Tibial artery (tissue), 4 donors: ENCODE data around the gene HOMER1.

Experiments used
- DNase-seq, 2 donors: peaks; one replicate each; pipeline ENCODE4 v3.0.0-alpha.2; 2019
- H3K27ac ChIP-seq, 2 donors: fragments of 200-600 bp; sonication (generic) in 1 of 2; 1 replicate in 1 of 2; 2 replicates in 1 of 2; pipeline ENCODE4 v1.5.1; 2018 to 2019; ENCODE audit warnings: mild to moderate bottlenecking in 1 of 2
- H3K27me3 ChIP-seq, 2 donors: fragments of 200-600 bp; sonication (generic) in 1 of 2; one replicate each; pipeline versions ENCODE4 v1.5.1 to v1.6.0; 2016 to 2019
- H3K36me3 ChIP-seq, 3 donors: fragments of 200-600 bp; sonication (generic) in 2 of 3; one replicate each; pipeline ENCODE4 v1.5.1; 2016 to 2019; ENCODE audit warnings: mild to moderate bottlenecking in 2 of 3
- H3K4me1 ChIP-seq, 4 donors: fragments of 200-600 bp; sonication (generic) in 2 of 4; 1 replicate in 3 of 4; 2 replicates in 1 of 4; pipeline ENCODE4 v1.5.1; 2016 to 2019
- H3K4me3 ChIP-seq, 2 donors: fragments of 200-600 bp; sonication (generic) in 1 of 2; 1 replicate in 1 of 2; 2 replicates in 1 of 2; pipeline ENCODE4 v1.5.1; 2018 to 2019; ENCODE audit warnings: mild to moderate bottlenecking in 2 of 2
- H3K9me3 ChIP-seq, 3 donors: fragments of 200-600 bp; sonication (generic) in 1 of 3; one replicate each; pipeline ENCODE4 v1.5.1; 2016 to 2019
- intact Hi-C: fragments of 100-400 bp; cut with DNase I; formaldehyde crosslinking; loops from one replicate; pipeline ENCODE4 v1.15.0; 2023; ENCODE audit warnings: low total_unique reads
- TF ChIP-seq, protein P1 (sequence below), 2 experiments: fragments of 200-600 bp in 1 of 2; fragments of 450-650 bp in 1 of 2; IDR thresholded peaks; one replicate each; pipeline ENCODE4 v1.5.1; 2017 to 2019; ENCODE audit warnings: antibody characterized with exemption in 2 of 2, mild to moderate bottlenecking in 1 of 2, moderate library complexity in 1 of 2

HOMER1 gene

GRCh38 chr5:79490323-79490936 is 23.5 kb downstream of the HOMER1 start:
- no peaks in the 10 kb centered on the region for H3K27me3 ChIP-seq

GRCh38 chr5:79489773-79490172 is 24.2 kb downstream of the HOMER1 start:
- no peaks in the 10 kb centered on the region for H3K36me3 ChIP-seq
- no peak overlapping the region for H3K4me3 ChIP-seq
- DNase-seq = no peak
- intact Hi-C loops = no loop called here
- no peaks in the 10 kb centered on the region for H3K4me1 ChIP-seq
- TF ChIP-seq, protein P1, sequence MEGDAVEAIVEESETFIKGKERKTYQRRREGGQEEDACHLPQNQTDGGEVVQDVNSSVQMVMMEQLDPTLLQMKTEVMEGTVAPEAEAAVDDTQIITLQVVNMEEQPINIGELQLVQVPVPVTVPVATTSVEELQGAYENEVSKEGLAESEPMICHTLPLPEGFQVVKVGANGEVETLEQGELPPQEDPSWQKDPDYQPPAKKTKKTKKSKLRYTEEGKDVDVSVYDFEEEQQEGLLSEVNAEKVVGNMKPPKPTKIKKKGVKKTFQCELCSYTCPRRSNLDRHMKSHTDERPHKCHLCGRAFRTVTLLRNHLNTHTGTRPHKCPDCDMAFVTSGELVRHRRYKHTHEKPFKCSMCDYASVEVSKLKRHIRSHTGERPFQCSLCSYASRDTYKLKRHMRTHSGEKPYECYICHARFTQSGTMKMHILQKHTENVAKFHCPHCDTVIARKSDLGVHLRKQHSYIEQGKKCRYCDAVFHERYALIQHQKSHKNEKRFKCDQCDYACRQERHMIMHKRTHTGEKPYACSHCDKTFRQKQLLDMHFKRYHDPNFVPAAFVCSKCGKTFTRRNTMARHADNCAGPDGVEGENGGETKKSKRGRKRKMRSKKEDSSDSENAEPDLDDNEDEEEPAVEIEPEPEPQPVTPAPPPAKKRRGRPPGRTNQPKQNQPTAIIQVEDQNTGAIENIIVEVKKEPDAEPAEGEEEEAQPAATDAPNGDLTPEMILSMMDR (IDR thresholded peaks at IDR 0.05) = no peak
- no peaks in the 10 kb centered on the region for H3K27me3 ChIP-seq
- H3K9me3 ChIP-seq = no peaks in the 10 kb centered on the region
- H3K27ac ChIP-seq = no peak overlapping the region

More at GRCh38 chr5:79490323-79490936, 23.5 kb downstream of the HOMER1 start:
- H3K4me3 ChIP-seq = no peak overlapping the region
- H3K36me3 ChIP-seq = no peaks in the 10 kb centered on the region
- no peak for DNase-seq
- TF ChIP-seq, protein P1 (IDR thresholded peaks at IDR 0.05) = no peak
- intact Hi-C loops = no loop called here
- no peak overlapping the region for H3K27ac ChIP-seq
- H3K4me1 ChIP-seq = no peaks in the 10 kb centered on the region
- no peaks in the 10 kb centered on the region for H3K9me3 ChIP-seq

- TF ChIP-seq, protein P1 (IDR thresholded peaks at IDR 0.05) = no peak
- H3K4me3 ChIP-seq = no peak overlapping the region
- no peaks in the 10 kb centered on the region for H3K4me1 ChIP-seq
- intact Hi-C loops = no loop called here
- H3K9me3 ChIP-seq = no peaks in the 10 kb centered on the region
- no peak overlapping the region for H3K27ac ChIP-seq
- no peak for DNase-seq
- H3K27me3 ChIP-seq = no peaks in the 10 kb centered on the region
- H3K36me3 ChIP-seq = no peaks in the 10 kb centered on the region
These were observed 25.2 kb downstream of the HOMER1 start for GRCh38 chr5:79488775-79489174.

DNA sequence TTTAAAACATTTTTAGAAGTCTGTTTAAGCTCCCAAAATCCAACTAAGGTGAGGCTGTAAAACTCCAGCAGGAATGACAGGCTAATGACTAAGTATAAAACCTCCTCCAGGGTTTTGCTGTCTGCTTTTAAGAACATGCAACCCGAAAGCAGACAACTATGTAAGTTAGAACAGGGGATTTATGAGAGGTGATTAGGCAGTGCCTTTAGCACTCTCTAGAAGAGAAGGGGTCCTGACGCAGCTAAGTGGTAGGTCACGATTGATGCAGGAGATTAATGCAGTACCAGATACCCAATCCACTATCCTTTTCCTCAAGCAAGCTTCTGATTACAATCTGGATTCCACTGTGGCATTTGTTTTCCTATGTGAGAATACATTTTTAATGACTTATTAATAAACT is 25.9 kb downstream of the HOMER1 start:
- Histone ChIP-seq H3K4me3 (no peak overlapping the region), H3K27me3 (no peaks in the 10 kb centered on the region), H3K36me3 (no peaks in the 10 kb centered on the region), H3K27ac (no peak overlapping the region), H3K4me1 (no peaks in the 10 kb centered on the region), H3K9me3 (no peaks in the 10 kb centered on the region)
- DNase-seq = no peak
- intact Hi-C loops = no loop called here
- TF ChIP-seq, protein P1 (IDR thresholded peaks at IDR 0.05) = no peak

DNA sequence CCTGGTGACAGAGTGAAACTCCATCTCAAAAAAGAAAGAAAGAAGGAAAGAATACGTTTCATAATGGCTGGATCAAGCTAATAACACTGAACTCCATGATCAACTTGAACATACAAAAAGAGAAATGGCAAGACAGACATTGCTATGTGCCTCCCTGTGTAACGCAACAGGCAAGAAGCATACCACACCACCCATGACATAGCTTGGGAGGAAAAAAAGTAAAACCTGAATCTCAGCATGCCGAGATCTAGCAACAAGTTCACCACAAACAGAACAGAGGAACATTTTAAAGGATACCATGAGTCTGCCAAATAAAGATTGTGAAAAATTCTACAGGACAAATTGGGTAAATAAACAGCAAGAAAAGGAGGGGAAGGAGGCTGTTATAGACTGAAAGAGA is 26.7 kb downstream of the HOMER1 start:
- no peaks in the 10 kb centered on the region for H3K4me1 ChIP-seq
- TF ChIP-seq, protein P1 (IDR thresholded peaks at IDR 0.05) = no peak
- no peaks in the 10 kb centered on the region for H3K9me3 ChIP-seq
- H3K27me3 ChIP-seq = no peaks in the 10 kb centered on the region
- intact Hi-C loops = no loop called here
- H3K27ac ChIP-seq = no peak overlapping the region
- H3K4me3 ChIP-seq = no peak overlapping the region
- no peaks in the 10 kb centered on the region for H3K36me3 ChIP-seq
- DNase-seq = no peak

DNA sequence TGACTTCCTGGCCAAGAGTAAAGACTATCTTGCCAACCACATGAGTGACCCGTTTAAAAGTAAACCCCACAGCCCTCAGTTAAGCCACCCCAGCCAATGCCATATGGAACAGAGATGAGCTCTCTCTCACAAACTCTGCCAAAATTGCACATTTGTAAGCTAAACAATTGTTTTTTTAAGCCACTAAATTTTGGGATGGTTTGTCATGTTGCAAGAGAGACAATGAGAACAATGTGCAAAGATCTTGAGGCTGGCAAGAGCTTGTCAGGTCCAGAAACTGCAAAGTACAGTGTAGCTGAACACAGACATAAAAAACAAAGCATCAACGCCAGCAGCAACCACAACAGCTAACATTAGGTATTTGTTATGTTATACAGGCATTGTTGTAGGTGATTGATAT is 27.8 kb downstream of the HOMER1 start:
- DNase-seq = no peak
- Histone ChIP-seq H3K9me3 (no peaks in the 10 kb centered on the region), H3K27me3 (no peaks in the 10 kb centered on the region), H3K36me3 (no peaks in the 10 kb centered on the region), H3K4me3 (no peak overlapping the region), H3K27ac (no peak overlapping the region), H3K4me1 (no peaks in the 10 kb centered on the region)
- intact Hi-C loops = no loop called here
- TF ChIP-seq, protein P1 (IDR thresholded peaks at IDR 0.05) = no peak
